ENCODE results near the gene BZW2. TPM values are rescaled to one million over a fixed set of nuclear protein-coding genes. Genes with fewer than 3 reads are reported as not detected.

BZW2 gene
- total and polyA plus RNA-seq, 2 donors (not counting 1 experiment from before 2014, with no cell fraction given) = 18.4 to 20.6 TPM

DNA sequence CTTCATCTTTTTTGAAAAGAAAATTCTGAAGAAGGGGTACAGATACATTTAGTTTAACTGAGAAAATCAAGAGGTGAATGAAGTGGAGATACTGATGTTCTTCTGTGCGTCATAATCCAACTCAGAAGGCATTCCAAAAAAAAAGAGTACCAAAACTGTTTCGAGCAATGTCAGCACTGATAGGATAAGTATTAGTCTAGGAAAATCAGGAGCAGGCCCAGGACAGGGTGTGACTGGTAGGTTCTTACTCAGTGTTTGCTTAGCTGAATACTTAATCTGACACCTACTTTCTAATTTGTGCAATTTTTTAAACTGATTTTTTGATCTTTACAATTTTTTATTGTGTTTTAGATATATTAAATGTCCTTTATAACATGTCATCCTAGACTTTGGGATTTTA, 4.3 kb downstream of the BZW2 start:
- Histone ChIP-seq H3K27ac (ENCODE audit: low read length in 2 of 2) (no peak overlapping the region), H3K36me3 (replicated peaks in 1 of 2; ENCODE audit: control extremely low read depth in 1 of 2, control insufficient read depth in 1 of 2, extremely low read depth in 1 of 2, insufficient read depth in 2 of 2, low read length in 1 of 2) (no peaks in the 10 kb centered on the region), H3K9ac (ENCODE audit: low read length) (no peak overlapping the region), H4K20me1 (ENCODE audit: control insufficient read depth, insufficient read depth, low read length, poor library complexity, severe bottlenecking) (peaks cover 43% of the 10 kb centered on the region), H3K79me2 (ENCODE audit: control insufficient read depth, insufficient read depth, low read length) (peaks cover 95% of the 10 kb centered on the region), H3K9me3 (ENCODE audit: control extremely low read depth in 1 of 3, control insufficient read depth in 2 of 3, insufficient read depth in 1 of 3, low read length in 2 of 3) (no peaks in the 10 kb centered on the region), H2AFZ (ENCODE audit: insufficient read depth, low read depth, low read length, poor library complexity, severe bottlenecking) (no peak overlapping the region), H3K27me3 (replicated peaks in 1 of 4; ENCODE audit: control extremely low read depth in 1 of 4, control insufficient read depth in 3 of 4, insufficient read depth in 4 of 4, low read length in 3 of 4) (no peaks in the 10 kb centered on the region), H3K4me2 (replicated peaks; ENCODE audit: low read depth, low read length, poor library complexity, severe bottlenecking) (no peak overlapping the region), H3K4me3 (ENCODE audit: control extremely low read depth in 1 of 5, extremely low read depth in 1 of 5, insufficient read depth in 1 of 5, low read depth in 2 of 5, low read length in 4 of 5) (no peak overlapping the region), H3K4me1 (ENCODE audit: control insufficient read depth in 2 of 2, insufficient read depth in 2 of 2, low read length in 2 of 2) (peaks cover 13 to 20% of the 10 kb centered on the region in 2 donors)
- no peak overlapping the region for H3K4me3 Mint-ChIP-seq
- 80% methylated on average over 1 of the region's 2 CpGs for WGBS (ENCODE audit: insufficient coverage)
- TF ChIP-seq, protein P1, sequence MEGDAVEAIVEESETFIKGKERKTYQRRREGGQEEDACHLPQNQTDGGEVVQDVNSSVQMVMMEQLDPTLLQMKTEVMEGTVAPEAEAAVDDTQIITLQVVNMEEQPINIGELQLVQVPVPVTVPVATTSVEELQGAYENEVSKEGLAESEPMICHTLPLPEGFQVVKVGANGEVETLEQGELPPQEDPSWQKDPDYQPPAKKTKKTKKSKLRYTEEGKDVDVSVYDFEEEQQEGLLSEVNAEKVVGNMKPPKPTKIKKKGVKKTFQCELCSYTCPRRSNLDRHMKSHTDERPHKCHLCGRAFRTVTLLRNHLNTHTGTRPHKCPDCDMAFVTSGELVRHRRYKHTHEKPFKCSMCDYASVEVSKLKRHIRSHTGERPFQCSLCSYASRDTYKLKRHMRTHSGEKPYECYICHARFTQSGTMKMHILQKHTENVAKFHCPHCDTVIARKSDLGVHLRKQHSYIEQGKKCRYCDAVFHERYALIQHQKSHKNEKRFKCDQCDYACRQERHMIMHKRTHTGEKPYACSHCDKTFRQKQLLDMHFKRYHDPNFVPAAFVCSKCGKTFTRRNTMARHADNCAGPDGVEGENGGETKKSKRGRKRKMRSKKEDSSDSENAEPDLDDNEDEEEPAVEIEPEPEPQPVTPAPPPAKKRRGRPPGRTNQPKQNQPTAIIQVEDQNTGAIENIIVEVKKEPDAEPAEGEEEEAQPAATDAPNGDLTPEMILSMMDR (IDR thresholded peaks at IDR 0.05) = no peak
- no peak for TF ChIP-seq EZH2 (IDR thresholded peaks at IDR 0.05; ENCODE audit: borderline replicate concordance, insufficient read depth, low read depth, low read length, poor library complexity, severe bottlenecking)
- H3K27ac Mint-ChIP-seq = no peak overlapping the region
- DNase-seq (no peak), ATAC-seq (ENCODE audit: low read depth) (no peak)
- H3K9me3 Mint-ChIP-seq (ENCODE audit: insufficient read depth) = no peaks in the 10 kb centered on the region
- CTCF ChIA-PET = no interaction called here
- POLR2A ChIA-PET = no interaction called here
- peaks cover 51% of the 10 kb centered on the region for H3K4me1 Mint-ChIP-seq
- intact Hi-C loops (cut with micrococcal nuclease) = no loop called here
- no peaks in the 10 kb centered on the region for H3K27me3 Mint-ChIP-seq

DNA sequence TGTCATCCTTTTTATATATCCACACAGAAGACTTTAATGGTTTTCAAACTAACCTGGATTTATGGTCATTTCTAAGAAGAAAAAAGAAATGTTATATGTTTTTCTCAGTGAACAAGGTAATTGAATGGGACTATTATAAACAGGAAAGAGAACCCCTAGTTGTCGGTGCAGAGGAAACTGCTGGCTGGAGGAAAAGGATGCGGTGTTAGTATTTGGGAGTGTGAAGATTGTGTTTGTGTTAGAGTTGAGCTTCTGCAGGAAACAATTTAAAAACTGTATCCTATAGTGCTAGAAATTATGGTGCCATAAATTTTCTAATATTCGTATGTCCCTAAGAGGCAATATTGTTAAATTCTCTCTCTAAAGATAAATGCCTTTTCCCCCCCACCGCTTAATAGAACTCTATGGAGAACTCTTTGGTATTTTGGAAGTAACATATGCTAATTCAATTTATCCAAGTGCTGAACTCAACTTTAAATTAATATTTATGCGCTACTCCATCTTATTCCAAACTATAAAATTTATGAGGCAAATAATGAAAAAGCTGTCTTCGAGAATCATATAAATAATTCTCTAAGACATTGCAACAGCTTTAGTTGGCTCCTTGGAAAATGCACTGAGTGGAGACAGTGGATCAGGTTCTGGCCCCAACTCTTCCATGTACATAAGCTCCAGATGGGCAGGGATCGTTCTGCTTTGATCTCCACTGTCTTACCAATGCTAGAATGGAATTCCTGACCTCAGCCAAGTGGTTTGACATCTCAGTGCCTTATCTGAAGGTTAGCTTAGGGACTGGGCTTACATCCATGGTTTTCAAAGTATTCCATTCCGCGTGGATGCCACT, 5.6 kb downstream of the BZW2 start:
- Mint-ChIP-seq H3K9me3 (ENCODE audit: insufficient read depth) (no peaks in the 10 kb centered on the region), H3K27me3 (no peaks in the 10 kb centered on the region), H3K4me1 (peaks cover 48% of the 10 kb centered on the region), H3K4me3 (no peak overlapping the region), H3K27ac (no peak overlapping the region)
- no peak overlapping the region for H3K27ac ChIP-seq (ENCODE audit: low read length in 2 of 2)
- POLR2A ChIA-PET = no interaction called here
- peaks cover 48% of the 10 kb centered on the region for H4K20me1 ChIP-seq (ENCODE audit: control insufficient read depth, insufficient read depth, low read length, poor library complexity, severe bottlenecking)
- DNase-seq (no peak), ATAC-seq (ENCODE audit: low read depth) (no peak)
- no peak for TF ChIP-seq EZH2 (IDR thresholded peaks at IDR 0.05; ENCODE audit: borderline replicate concordance, insufficient read depth, low read depth, low read length, poor library complexity, severe bottlenecking)
- TF ChIP-seq, protein P1 (IDR thresholded peaks at IDR 0.05) = no peak
- CTCF ChIA-PET = interaction anchor here (0.5 kb wide), 1 partner anchor 89 kb away, joined by 3 read pairs; no protein-coding TSS in a partner anchor
- 39% methylated on average over 3 of the region's 9 CpGs for WGBS (ENCODE audit: insufficient coverage)
- peaks cover 11 to 20% of the 10 kb centered on the region in 2 donors for H3K4me1 ChIP-seq (ENCODE audit: control insufficient read depth in 2 of 2, insufficient read depth in 2 of 2, low read length in 2 of 2)
- no peak overlapping the region for H2AFZ ChIP-seq (ENCODE audit: insufficient read depth, low read depth, low read length, poor library complexity, severe bottlenecking)
- peaks cover 99% of the 10 kb centered on the region for H3K79me2 ChIP-seq (ENCODE audit: control insufficient read depth, insufficient read depth, low read length)
- H3K27me3 ChIP-seq (replicated peaks in 1 of 4; ENCODE audit: control extremely low read depth in 1 of 4, control insufficient read depth in 3 of 4, insufficient read depth in 4 of 4, low read length in 3 of 4) = no peaks in the 10 kb centered on the region
- intact Hi-C loops (cut with micrococcal nuclease) = no loop called here
- H3K4me2 ChIP-seq (replicated peaks; ENCODE audit: low read depth, low read length, poor library complexity, severe bottlenecking) = no peak overlapping the region
- no peak overlapping the region for H3K9ac ChIP-seq (ENCODE audit: low read length)
- H3K4me3 ChIP-seq (ENCODE audit: control extremely low read depth in 1 of 5, extremely low read depth in 1 of 5, insufficient read depth in 1 of 5, low read depth in 2 of 5, low read length in 4 of 5) = no peak overlapping the region
- no peaks in the 10 kb centered on the region for H3K9me3 ChIP-seq (ENCODE audit: control extremely low read depth in 1 of 3, control insufficient read depth in 2 of 3, insufficient read depth in 1 of 3, low read length in 2 of 3)
- no peaks in the 10 kb centered on the region for H3K36me3 ChIP-seq (replicated peaks in 1 of 2; ENCODE audit: control extremely low read depth in 1 of 2, control insufficient read depth in 1 of 2, extremely low read depth in 1 of 2, insufficient read depth in 2 of 2, low read length in 1 of 2)

Measured in B cell (primary cell).